Loucy (cell line): ENCODE data around the gene VAMP1.

ENCODE experiments used
- CTCF ChIP-seq: fragments of 200-600 bp; sonication (generic); conservative IDR thresholded peaks from 2 replicates; pipeline ENCODE4 v1.5.1; 2014; ENCODE audit warnings: mild to moderate bottlenecking, antibody characterized with exemption, low read length
- EZH2phosphoT487 ChIP-seq: fragments of 200-600 bp; IDR thresholded peaks from 2 replicates; pipeline ENCODE4 v1.6.1; 2018; ENCODE audit warnings: antibody characterized with exemption, mild to moderate bottlenecking, moderate library complexity, borderline replicate concordance

- TF ChIP-seq CTCF (no peak), EZH2phosphoT487 (no peak)
Measured at GRCh38 chr12:6520186-6520585, 49.7 kb upstream of the VAMP1 start.
